22Rv1 (cell line): Measurements from ENCODE around the gene NLK.

Source experiments
- ZFX ChIP-seq: fragments of 450-650 bp; IDR thresholded peaks from 2 replicates; pipeline ENCODE4 v1.6.1; 2017; ENCODE audit warnings: antibody characterized with exemption, borderline replicate concordance
- TF ChIP-seq, protein P1 (sequence below): fragments of 450-650 bp; IDR thresholded peaks from 2 replicates; pipeline ENCODE4 v1.5.1; 2017; ENCODE audit warnings: mild to moderate bottlenecking

DNA sequence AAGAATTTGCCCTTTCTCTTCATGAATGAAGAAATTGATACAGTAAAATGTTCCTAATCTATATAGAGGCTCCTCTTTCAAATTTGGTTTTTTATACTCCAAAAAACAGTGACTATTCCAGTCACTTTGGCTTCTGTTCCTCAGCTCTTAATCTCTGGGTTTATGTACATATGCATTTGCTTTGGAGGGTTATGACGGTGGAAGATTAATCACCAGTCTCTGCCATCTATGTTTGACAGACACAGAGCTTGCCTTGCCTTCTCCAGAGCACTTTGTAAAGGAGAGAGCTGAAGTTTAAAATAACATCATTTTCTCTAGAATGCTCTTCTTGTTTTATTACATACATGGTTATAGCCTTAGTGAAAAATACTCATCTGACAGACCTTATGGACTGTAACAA, 99.3 kb downstream of the NLK start:
- TF ChIP-seq, protein P1, sequence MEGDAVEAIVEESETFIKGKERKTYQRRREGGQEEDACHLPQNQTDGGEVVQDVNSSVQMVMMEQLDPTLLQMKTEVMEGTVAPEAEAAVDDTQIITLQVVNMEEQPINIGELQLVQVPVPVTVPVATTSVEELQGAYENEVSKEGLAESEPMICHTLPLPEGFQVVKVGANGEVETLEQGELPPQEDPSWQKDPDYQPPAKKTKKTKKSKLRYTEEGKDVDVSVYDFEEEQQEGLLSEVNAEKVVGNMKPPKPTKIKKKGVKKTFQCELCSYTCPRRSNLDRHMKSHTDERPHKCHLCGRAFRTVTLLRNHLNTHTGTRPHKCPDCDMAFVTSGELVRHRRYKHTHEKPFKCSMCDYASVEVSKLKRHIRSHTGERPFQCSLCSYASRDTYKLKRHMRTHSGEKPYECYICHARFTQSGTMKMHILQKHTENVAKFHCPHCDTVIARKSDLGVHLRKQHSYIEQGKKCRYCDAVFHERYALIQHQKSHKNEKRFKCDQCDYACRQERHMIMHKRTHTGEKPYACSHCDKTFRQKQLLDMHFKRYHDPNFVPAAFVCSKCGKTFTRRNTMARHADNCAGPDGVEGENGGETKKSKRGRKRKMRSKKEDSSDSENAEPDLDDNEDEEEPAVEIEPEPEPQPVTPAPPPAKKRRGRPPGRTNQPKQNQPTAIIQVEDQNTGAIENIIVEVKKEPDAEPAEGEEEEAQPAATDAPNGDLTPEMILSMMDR, result no peak
- no peak for TF ChIP-seq ZFX
